GM19397 (cell line): ENCODE measurements around the gene RAB39B.
"Not testable (repeated sequence)": the region's sequence is repeated elsewhere in the genome, so short reads cannot be mapped to it uniquely, and the experiment has no call there.

ENCODE experiments used
- ATAC-seq: cut with Tn5 transposase; IDR thresholded peaks from one replicate; pipeline ENCODE4 v1.9.1; 2021; ENCODE audit warnings: mild to moderate bottlenecking, moderate library complexity; ENCODE audit not compliant: unreplicated experiment

RAB39B gene, protein sequence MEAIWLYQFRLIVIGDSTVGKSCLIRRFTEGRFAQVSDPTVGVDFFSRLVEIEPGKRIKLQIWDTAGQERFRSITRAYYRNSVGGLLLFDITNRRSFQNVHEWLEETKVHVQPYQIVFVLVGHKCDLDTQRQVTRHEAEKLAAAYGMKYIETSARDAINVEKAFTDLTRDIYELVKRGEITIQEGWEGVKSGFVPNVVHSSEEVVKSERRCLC

DNA sequence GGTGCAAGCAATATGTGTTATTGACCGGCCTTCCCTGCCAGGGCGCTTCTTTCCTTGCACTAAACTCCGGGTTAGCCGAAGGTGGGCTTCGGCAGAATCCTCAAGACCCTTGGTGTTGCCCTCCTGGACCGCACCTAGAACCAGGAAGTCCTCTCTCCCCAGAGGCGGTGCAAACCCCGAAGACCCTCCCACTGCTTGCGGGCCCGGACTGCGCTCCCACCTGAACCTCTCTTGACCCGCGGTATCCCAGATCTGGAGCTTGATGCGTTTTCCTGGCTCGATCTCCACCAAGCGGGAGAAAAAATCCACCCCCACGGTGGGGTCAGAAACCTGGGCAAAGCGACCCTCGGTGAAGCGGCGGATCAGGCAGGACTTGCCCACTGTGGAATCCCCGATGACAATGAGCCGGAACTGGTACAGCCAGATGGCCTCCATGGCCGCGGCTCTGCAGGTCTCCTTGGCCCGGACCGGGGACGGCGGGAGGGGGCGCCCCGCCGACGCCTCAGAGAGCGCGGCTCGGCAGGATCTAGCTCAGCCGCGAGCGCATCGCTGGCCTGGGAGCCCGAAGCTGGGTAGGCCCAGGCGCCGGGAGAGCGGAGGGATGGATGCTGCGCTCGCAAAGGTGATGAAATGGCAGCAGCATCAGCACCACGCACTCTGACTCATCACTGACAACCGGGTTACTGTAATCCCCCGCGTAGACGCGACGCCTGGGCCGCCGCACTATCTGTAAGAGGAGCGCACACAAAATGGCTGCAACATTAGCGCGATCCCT lies at the start of gene RAB39B:
Gene RAB39B, minus strand, starts transcription at position 638 of the 775 bp plus-strand sequence. Its CDS starts 203 bp downstream, at position 435.
- peak; percentile 95 for ATAC-seq

- ATAC-seq = no peak
These were observed 49.5 kb upstream of the RAB39B start for GRCh38 chrX:155313766-155314165.

DNA sequence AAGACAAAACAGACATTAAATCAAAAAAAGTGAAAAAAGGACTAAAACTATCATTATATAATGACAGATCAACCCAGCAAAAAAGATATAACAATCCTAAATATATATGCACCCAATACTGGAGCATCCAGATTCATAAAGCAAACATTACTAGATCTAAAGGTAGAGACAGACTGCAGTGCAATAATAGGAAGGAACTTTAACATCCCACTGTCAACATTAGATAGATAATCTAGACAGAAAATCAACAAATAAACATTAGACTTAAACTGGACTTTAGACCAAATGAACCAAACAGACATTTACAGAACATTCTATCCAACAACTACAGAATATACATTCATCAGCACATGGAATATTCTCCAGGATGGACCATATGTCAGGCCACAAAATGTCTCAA lies 29.5 kb upstream of the RAB39B start:
- ATAC-seq = no peak

- no peak for ATAC-seq
These were observed 15.6 kb upstream of the RAB39B start for GRCh38 chrX:155279873-155280272.

GRCh38 chrX:155270969-155271368 lies 6.7 kb upstream of the RAB39B start:
- no peak for ATAC-seq

DNA sequence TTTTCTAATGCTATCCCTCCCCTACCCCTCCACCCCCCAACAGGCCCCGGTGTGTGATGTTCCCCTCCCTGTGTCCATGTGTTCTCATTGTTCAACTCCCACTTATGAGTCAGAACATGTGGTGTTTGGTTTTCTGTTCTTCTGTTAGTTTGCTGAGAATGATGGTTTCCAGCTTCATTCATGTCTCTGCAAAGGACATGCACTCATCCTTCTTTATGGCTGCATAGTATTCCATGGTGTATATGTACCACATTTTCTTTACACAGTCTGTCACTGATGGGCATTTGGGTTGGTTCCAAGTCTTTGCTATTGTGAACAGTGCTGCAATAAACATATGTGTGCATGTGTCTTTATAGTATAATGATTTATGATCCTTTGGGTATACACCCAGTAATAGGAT lies 3.7 kb upstream of the RAB39B start:
- not testable (repeated sequence) for ATAC-seq

DNA sequence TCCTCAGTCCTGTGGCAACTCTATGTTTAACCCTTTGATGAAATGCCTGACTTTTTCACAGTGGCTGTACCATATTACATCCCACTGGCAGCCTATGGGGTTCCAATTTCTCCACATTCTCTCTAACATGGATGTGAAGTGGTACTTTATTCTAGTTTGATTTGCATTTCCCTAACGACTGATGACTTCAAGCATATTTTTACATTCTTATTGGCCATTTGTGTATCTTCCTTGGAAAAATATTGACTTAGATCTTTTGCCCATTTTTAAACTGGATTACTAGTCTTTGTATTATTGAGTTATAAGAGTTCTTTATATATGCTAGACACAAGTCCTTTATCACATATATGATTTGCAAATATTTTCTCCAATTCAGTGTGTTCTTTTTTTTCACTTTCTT lies 2.1 kb upstream of the RAB39B start:
- no peak for ATAC-seq

DNA sequence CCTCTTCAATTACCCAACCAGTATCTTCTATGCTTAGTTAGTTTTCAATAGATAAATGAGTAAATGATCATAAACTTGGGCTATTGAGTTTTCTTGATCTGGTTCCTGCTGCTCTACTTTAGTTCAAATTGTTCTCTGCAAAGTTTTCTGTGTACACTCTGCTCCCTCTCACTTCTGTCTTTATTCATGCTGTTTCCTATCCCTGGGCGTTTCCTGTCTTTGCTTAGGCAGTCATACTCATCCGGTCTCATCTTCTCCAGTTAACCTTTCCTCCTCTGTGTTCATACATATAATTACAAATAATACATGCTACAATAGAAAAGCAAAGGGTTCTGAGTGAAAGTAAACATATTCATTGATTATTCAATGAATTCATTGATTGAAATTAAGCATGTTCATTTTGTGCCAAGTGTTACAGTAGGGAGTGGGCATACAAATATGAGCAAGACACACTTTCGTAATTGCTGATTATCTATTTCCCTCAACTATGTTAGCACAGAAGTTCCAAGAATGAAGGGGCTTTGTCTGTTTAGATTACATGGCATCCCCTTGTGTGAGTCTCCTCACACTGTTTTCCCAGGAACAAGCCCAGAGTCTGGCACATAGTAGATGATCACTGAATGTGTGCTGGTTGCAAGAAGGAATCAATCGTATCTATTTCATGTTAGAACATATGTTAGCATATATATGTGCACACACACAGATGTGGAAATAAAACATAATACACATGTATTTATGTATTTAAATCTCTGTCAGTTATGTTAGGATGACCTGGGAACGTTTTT lies 1.1 kb downstream of the RAB39B start:
- no peak for ATAC-seq

DNA sequence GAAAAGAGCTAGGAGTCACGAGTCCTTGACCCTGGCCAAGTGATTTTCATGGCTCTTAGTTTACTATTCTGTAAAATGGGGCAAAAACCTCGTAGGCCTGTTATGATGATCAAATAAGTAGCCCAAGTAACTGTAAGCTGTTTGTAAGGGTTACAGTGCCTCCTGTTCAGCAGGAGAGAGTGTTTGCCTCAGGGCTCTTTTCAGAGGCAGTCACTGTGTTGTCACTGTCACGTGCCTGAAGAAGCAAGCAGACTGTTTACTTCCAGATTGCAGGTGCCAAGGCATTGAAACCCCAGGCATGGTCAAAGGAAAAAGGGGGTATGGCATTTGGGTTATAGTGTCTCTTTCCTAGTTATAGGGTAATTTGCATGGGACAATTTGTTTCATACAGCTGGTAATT lies 4.5 kb downstream of the RAB39B start:
- no peak for ATAC-seq

DNA sequence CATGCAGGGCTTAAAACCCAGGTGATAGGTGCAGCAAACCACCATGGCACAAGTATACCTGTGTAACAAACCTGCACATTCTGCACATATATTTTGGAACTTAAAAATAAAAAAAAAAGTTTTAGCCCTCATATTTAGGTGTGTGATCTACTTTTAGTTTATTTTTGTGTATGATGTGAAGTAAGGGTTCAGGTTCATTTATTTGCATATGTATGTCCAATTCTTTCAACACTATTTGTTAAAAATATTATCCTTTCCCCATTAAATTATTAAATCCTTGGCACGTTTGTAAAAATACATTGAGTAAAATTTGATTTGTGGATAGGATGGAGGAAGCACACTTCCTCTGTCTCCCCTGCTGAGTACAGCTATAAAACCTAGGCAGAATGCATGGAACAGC lies 12.9 kb downstream of the RAB39B start:
- no peak for ATAC-seq

DNA sequence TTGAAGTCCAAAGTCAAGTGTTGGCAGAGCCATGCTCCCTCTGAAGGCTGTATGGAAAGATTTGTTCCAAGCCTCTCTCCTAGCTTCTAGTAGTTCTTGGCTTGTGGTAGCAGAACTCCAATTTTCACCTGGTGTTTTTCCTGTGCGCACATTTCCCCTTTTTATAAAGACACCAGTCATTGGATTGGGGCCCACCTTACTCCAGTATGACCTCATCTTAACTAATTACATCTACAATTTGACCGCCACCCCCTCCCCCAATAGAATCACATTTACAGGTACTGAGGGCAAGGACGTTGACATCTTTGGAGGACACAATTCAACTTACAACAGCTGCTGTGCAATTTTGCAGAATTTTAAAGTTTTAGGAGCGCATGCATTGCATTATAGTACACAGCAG lies 16.8 kb downstream of the RAB39B start:
- no peak for ATAC-seq

- no peak for ATAC-seq
These were observed 17.5 kb downstream of the RAB39B start for GRCh38 chrX:155246748-155247147.

DNA sequence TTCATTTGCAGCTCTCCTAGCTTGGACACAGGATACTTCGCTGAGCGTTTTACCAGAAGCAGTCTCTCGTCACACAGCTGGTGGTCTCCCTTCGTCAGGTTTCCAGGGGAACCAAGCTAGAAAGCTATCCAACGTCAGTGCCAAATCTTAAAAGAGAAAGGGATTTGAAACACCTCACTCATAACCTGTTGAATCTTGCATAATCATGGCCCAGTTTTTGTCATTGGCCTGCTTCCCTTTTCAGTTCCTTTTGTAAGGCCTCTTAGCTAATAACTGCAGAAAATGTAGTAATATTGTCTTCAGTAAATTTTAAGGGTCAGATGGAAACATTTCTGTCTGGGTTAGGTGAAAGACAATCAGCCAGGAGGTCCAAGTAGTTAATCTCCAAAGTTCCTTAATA lies 22.0 kb downstream of the RAB39B start:
- no peak for ATAC-seq

DNA sequence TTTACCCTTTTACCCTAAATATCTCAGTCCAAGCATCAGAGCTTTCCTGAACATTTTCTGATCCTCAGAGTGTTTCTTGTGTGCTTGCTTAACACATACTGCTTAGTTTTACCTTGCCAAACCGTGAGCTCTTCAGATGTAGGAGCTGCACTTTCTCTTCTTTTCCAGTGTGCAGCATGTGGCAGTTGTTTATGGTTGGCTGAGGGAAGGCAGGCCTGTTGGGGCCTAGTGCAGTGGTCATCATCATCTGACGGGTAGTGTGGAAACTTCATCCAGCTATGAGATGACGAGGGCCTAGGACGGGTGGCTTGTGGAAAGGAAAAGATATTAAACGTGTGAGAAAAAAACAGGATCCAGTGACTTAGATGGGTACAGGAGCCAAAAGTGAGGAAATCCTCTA lies 26.6 kb downstream of the RAB39B start:
- no peak for ATAC-seq

DNA sequence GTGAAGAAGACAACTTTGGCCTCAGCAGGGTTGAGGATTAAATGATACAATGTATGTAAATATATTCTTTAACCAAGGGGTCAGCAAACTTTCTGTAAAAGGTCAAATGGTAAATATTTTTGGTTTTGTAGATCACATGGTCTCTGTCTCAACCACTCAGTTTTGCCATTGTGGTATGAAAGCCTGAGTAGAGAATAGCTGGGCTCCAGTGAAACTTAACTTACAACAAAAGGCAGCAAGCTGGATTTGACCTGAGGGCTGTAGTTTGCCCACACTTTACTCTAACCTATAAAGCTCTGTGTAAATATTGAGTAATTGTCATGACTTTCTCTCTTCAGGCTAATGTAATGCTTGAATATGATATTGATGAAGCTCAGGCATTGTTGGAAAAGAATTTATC lies 28.4 kb downstream of the RAB39B start:
- no peak for ATAC-seq

DNA sequence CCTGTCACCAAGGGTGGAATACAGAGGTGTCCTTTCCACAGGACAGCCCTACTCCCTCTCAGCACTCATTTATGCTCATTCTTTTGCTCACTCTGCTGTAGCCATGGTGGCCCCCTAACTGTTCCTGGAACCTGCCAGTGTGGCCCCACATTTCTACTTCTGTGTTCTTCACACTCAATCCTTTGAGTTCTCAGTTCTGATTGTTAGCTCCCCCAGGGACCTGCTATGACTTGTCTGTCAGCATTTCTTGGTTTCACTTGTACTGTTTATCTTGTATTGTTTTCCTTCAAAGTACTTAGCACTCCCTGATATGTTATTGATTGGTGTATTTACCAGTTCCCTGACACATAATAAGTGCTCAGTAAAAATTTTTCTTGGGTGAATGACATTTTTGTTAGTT lies 33.1 kb downstream of the RAB39B start:
- no peak for ATAC-seq

DNA sequence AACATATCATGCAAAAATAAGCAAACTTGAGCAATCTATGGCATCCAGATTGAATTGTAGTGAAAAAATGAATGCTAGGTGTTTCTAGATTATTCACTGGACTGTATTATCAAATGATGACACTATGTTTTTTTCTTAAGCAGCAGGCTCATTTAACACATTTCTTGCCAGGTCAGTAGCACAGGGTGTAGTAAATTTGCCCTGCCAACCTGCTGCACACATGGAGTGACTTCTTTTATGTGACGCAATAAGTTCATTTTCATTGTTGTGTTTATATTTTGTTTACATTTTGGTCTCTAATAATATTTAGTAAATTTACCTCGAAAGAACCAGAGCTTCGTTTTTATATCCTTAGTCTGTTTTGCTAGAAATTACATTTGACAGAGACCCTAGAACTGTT lies 38.5 kb downstream of the RAB39B start:
- no peak for ATAC-seq

- ATAC-seq = not testable (repeated sequence)
These were observed 40.5 kb downstream of the RAB39B start for GRCh38 chrX:155223746-155224145.

DNA sequence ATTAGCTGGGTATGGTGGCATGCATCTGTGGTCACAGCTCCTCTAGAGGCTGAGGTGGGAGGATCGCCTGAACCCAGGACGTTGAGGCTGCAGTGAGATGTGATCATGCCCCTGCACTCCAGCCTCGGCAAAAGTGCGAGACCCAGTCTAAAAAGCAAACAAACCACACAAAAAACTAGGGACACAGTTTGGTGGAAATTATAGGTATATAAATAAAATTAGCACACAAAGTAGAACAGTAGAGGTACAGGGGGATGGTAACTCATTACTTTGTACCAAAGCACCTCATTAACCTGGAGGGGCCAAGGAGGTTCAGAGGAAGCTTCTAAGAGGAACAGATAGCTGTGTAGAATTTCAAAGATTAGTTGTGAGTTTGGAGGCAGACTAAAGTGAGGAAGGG lies 42.9 kb downstream of the RAB39B start:
- no peak for ATAC-seq

DNA sequence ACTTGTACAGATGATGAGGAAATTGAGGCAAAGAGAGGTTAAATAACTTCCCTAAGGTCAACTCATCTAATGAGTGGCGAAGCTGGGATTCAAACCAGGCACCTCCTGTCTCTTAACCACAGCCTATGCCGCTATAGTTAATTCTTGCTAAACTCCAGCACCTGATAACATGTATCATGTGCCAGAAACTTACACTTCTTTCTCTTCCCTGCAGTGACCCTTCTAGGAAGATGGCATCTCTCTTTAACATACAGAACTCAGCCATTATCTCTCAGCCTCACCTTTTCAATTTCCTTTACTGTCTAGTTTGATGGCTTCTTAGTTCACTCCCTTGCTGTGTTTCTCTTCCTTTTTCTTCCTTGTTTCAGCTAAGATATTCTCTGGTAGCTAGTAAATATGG lies 45.5 kb downstream of the RAB39B start:
- no peak for ATAC-seq

DNA sequence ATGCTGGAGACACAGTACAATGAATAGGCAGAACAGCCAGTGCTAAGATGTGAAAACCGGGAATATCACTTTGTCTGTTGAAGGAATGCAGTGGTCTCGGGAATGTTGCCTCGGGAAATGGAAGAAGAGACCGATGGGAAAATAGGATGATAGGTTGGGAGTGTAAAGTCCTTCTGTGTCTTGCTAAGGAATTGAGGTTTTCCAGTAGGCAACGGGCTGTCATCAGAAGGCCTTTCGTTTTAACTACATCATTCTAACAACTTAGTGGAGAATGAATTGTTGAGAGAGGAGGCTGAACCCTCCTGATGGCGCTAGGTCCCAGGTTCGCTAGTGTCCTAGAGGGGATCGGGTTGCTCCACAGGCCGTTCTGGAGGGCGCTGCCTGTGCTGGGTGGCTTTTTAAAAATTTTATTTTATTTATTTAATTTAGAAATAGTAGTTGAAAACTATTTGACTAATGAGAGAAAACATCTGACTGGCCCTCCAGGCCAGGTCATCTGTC lies 47.3 kb downstream of the RAB39B start:
- ATAC-seq = no peak
